IMR-90 (cell line): ENCODE measurements around the gene ZNF121. TPM values are rescaled to one million over a fixed set of nuclear protein-coding genes. Genes with fewer than 3 reads are reported as not detected.

Experiments used
- ATAC-seq: fragments of 200-7000 bp; cut with Tn5 transposase; 2 replicates; pipeline ENCODE4 v1.9.1; 2020; ENCODE audit warnings: low read depth, mild to moderate bottlenecking, moderate library complexity
- BruUV-seq: library from RNA; stranded (reverse); fragments of 400-500 nt; replicated peaks from 2 replicates; lab custom pipeline; 2021; lab: Mats Ljungman, UMichigan
- CTCF ChIA-PET: fragments of 300-600 bp; formaldehyde crosslinking; extraction: SDS; loops from one replicate; lab custom pipeline; 2021; ENCODE audit warnings: antibody characterized with exemption; lab: Yijun Ruan, JAX
- POLR2A ChIA-PET: fragments of 300-600 bp; sonication (Branson Sonifier 250); formaldehyde crosslinking; loops from one replicate; lab custom pipeline; 2022; ENCODE audit warnings: antibody characterized with exemption; ENCODE audit not compliant: unreplicated experiment; lab: Charles Lee
- DNase-seq: peaks from one replicate; pipeline ENCODE4 v3.0.0; 2013
- H2AFZ ChIP-seq: replicated peaks from 2 replicates; pipeline ENCODE3; 2013; ENCODE audit warnings: low read length, mild to moderate bottlenecking; ENCODE audit not compliant: poor library complexity
- H2AK5ac ChIP-seq: 2 replicates; pipeline ENCODE4 v1.6.1; 2013; ENCODE audit warnings: low read depth, low read length, inconsistent platforms
- H2AK9ac ChIP-seq: replicated peaks from 2 replicates; pipeline ENCODE3; 2013; ENCODE audit warnings: mild to moderate bottlenecking, low read depth, low read length, moderate library complexity; ENCODE audit not compliant: poor library complexity
- H2BK120ac ChIP-seq: 2 replicates; pipeline ENCODE4 v1.6.1; 2013; ENCODE audit warnings: low read depth, low read length, inconsistent platforms
- H2BK15ac ChIP-seq: 3 replicates; pipeline ENCODE4 v1.6.1; 2013; ENCODE audit warnings: low read depth, low read length, inconsistent platforms
- H2BK20ac ChIP-seq: 2 replicates; pipeline ENCODE4 v1.6.1; 2013; ENCODE audit warnings: low read depth, mild to moderate bottlenecking, inconsistent platforms, low read length, moderate library complexity
- H2BK5ac ChIP-seq: 2 replicates; pipeline ENCODE4 v1.6.1; 2013; ENCODE audit warnings: mild to moderate bottlenecking, low read depth, low read length, inconsistent platforms; ENCODE audit not compliant: poor library complexity, severe bottlenecking
- H3K14ac ChIP-seq: replicated peaks from 2 replicates; pipeline ENCODE4 v1.6.1; 2013; ENCODE audit warnings: low read depth, low read length, inconsistent platforms
- H3K18ac ChIP-seq: 2 replicates; pipeline ENCODE4 v1.6.1; 2013; ENCODE audit warnings: low read depth, low read length, control low read depth
- H3K23ac ChIP-seq: 2 replicates; pipeline ENCODE4 v1.6.1; 2013; ENCODE audit warnings: low read depth, low read length, inconsistent platforms
- H3K27ac ChIP-seq: 2 replicates; pipeline ENCODE4 v1.5.1; 2013; ENCODE audit warnings: mild to moderate bottlenecking, control low read depth, low read length; ENCODE audit not compliant: insufficient read depth
- H3K27me3 ChIP-seq: 2 replicates; pipeline ENCODE4 v1.6.1; 2013; ENCODE audit warnings: low read length; ENCODE audit not compliant: control insufficient read depth, insufficient read depth
- H3K36me3 ChIP-seq: 2 replicates; pipeline ENCODE4 v1.6.1; 2013; ENCODE audit warnings: low read length, mixed read lengths; ENCODE audit not compliant: control insufficient read depth, insufficient read depth
- H3K4ac ChIP-seq: 2 replicates; pipeline ENCODE4 v1.6.1; 2013; ENCODE audit warnings: low read depth, low read length, inconsistent platforms
- H3K4me1 ChIP-seq: 2 replicates; pipeline ENCODE4 v1.6.1; 2013; ENCODE audit warnings: low read length, mixed read lengths; ENCODE audit not compliant: control insufficient read depth, insufficient read depth
- H3K4me2 ChIP-seq: 2 replicates; pipeline ENCODE4 v1.6.1; 2013; ENCODE audit warnings: low read depth, mild to moderate bottlenecking, control low read depth, low read length, moderate library complexity
- H3K4me3 ChIP-seq: 2 replicates; pipeline ENCODE4 v1.5.1; 2013; ENCODE audit warnings: low read depth, mild to moderate bottlenecking, control low read depth, low read length, moderate library complexity; ENCODE audit not compliant: insufficient read depth
- H3K56ac ChIP-seq: 2 replicates; pipeline ENCODE4 v1.6.1; 2013; ENCODE audit warnings: low read length, inconsistent platforms; ENCODE audit not compliant: insufficient read depth; ENCODE audit errors: extremely low read depth
- H3K79me1 ChIP-seq, 2 experiments: 2 replicates each; pipeline ENCODE4 v1.6.1; 2013; ENCODE audit warnings: low read length in 2 of 2, inconsistent platforms in 1 of 2, low read depth in 1 of 2
- H3K9ac ChIP-seq: 2 replicates; pipeline ENCODE4 v1.6.1; 2013; ENCODE audit warnings: low read depth, low read length, control low read depth
- H3K9me1 ChIP-seq: 2 replicates; pipeline ENCODE4 v1.6.1; 2013; ENCODE audit warnings: low read length, inconsistent platforms; ENCODE audit not compliant: insufficient read depth
- H3K9me3 ChIP-seq: 2 replicates; pipeline ENCODE4 v1.6.1; 2013; ENCODE audit warnings: low read length; ENCODE audit not compliant: control insufficient read depth, insufficient read depth
- H4K20me1 ChIP-seq: 2 replicates; pipeline ENCODE4 v1.6.1; 2013; ENCODE audit warnings: low read length, inconsistent platforms; ENCODE audit not compliant: insufficient read depth
- H4K5ac ChIP-seq: 2 replicates; pipeline ENCODE4 v1.6.1; 2013; ENCODE audit warnings: mild to moderate bottlenecking, low read depth, low read length, control low read depth
- H4K8ac ChIP-seq, 2 experiments: 2 replicates each; pipeline ENCODE4 v1.6.1; 2013; ENCODE audit warnings: low read depth in 2 of 2, low read length in 2 of 2, control low read depth in 1 of 2, inconsistent platforms in 1 of 2
- H4K91ac ChIP-seq: 2 replicates; pipeline ENCODE4 v1.6.1; 2013; ENCODE audit warnings: low read depth, low read length, inconsistent platforms; ENCODE audit not compliant: insufficient read depth
- CEBPB ChIP-seq: IDR thresholded peaks from 2 replicates; pipeline ENCODE4 v1.6.1; 2012; ENCODE audit warnings: low read depth, low read length, improper control_type of control experiment
- RAD21 ChIP-seq: IDR thresholded peaks from 2 replicates; pipeline ENCODE4 v1.6.1; 2012; ENCODE audit warnings: low read length, improper control_type of control experiment
- WGBS, 2 experiments: methylation state at CpG; one replicate each; pipeline versions ENCODE4 v1.1.5 to v1.1.7; 2013; ENCODE audit warnings: missing lambda C conversion rate in 2 of 2; ENCODE audit not compliant: insufficient read length in 1 of 2; ENCODE audit errors: extremely low coverage in 2 of 2; 5-methylcytosine and 5-hydroxymethylcytosine counted together
- dilution Hi-C: fragments of 300-500 bp; cut with HindIII; formaldehyde crosslinking; loops from one replicate; pipeline ENCODE4 v1.14.3; 2018; ENCODE audit warnings: low sequenced_read_pairs; ENCODE audit not compliant: unreplicated experiment
- in situ Hi-C: fragments of 300-500 bp; cut with MboI; formaldehyde crosslinking; loops from 3 replicates; pipeline ENCODE4 v1.14.3; 2019; ENCODE audit warnings: low sequenced_read_pairs, inconsistent platforms, mixed read lengths
- intact Hi-C: fragments of 100-400 bp; cut with micrococcal nuclease; formaldehyde crosslinking; loops from 2 replicates; pipeline ENCODE4 v1.10.0; 2022
- polyA plus RNA-seq, 3 experiments: library from polyadenylated mRNA; depleted of rRNA; stranded (reverse); fragments of >200 nt; gene quantifications; 2 replicates each; pipeline ENCODE4 v1.2.3, GENCODE V29; 2012; ENCODE audit warnings: low replicate concordance in 1 of 3
- total RNA-seq: library from RNA; depleted of rRNA; stranded (reverse); fragments of >200 nt; gene quantifications from 2 replicates; pipeline ENCODE4 v1.2.3, GENCODE V29; 2012
- TF ChIP-seq, protein P1 (sequence below): conservative IDR thresholded peaks from 2 replicates; pipeline ENCODE4 v1.5.1; 2012; ENCODE audit warnings: mild to moderate bottlenecking, low read depth, low read length, improper control_type of control experiment
- TF ChIP-seq, protein P2 (sequence below): fragments of 150-350 bp; IDR thresholded peaks from 2 replicates; pipeline ENCODE4 v1.6.1; 2016; ENCODE audit warnings: low read depth, mild to moderate bottlenecking, low read length, moderate library complexity, borderline replicate concordance

ZNF121 gene
- total and polyA plus RNA-seq, 2 of the 4 experiments (the other 2 are of a cell fraction) = 3.1 to 62.9 TPM

GRCh38 chr19:9531933-9532332 is 52.4 kb downstream of the ZNF121 start:
- ChIA-PET CTCF (no interaction called here), POLR2A (no interaction called here)
- H2BK20ac ChIP-seq = no peak overlapping the region
- H3K56ac ChIP-seq = no peak overlapping the region
- H4K5ac ChIP-seq = no peak overlapping the region
- H3K27ac ChIP-seq = no peak overlapping the region
- peaks cover 79% of the 10 kb centered on the region for H3K9me3 ChIP-seq
- H3K27me3 ChIP-seq = no peaks in the 10 kb centered on the region
- BruUV-seq = no TSS peak
- no CpG with 5 or more reads among the region's 4 CpGs for WGBS, 2 experiments
- TF ChIP-seq, protein P1, sequence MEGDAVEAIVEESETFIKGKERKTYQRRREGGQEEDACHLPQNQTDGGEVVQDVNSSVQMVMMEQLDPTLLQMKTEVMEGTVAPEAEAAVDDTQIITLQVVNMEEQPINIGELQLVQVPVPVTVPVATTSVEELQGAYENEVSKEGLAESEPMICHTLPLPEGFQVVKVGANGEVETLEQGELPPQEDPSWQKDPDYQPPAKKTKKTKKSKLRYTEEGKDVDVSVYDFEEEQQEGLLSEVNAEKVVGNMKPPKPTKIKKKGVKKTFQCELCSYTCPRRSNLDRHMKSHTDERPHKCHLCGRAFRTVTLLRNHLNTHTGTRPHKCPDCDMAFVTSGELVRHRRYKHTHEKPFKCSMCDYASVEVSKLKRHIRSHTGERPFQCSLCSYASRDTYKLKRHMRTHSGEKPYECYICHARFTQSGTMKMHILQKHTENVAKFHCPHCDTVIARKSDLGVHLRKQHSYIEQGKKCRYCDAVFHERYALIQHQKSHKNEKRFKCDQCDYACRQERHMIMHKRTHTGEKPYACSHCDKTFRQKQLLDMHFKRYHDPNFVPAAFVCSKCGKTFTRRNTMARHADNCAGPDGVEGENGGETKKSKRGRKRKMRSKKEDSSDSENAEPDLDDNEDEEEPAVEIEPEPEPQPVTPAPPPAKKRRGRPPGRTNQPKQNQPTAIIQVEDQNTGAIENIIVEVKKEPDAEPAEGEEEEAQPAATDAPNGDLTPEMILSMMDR = no peak
- no peak for TF ChIP-seq RAD21
- no peak for TF ChIP-seq CEBPB
- TF ChIP-seq, protein P2, sequence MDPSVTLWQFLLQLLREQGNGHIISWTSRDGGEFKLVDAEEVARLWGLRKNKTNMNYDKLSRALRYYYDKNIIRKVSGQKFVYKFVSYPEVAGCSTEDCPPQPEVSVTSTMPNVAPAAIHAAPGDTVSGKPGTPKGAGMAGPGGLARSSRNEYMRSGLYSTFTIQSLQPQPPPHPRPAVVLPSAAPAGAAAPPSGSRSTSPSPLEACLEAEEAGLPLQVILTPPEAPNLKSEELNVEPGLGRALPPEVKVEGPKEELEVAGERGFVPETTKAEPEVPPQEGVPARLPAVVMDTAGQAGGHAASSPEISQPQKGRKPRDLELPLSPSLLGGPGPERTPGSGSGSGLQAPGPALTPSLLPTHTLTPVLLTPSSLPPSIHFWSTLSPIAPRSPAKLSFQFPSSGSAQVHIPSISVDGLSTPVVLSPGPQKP = no peak
- dilution Hi-C loops = no loop called here
- H2BK15ac ChIP-seq = no peak overlapping the region
- no peak overlapping the region for H4K8ac ChIP-seq
- H3K18ac ChIP-seq = no peak overlapping the region
- no peaks in the 10 kb centered on the region for H3K9me1 ChIP-seq
- intact Hi-C loops = no loop called here
- no peaks in the 10 kb centered on the region for H4K20me1 ChIP-seq
- in situ Hi-C loops = no loop called here
- peaks cover 87% of the 10 kb centered on the region for H3K36me3 ChIP-seq
- H3K4me3 ChIP-seq = no peak overlapping the region
- peak; percentile 45 for DNase-seq
- no peak for ATAC-seq
- no peak overlapping the region for H3K9ac ChIP-seq
- no peak overlapping the region for H4K91ac ChIP-seq
- no peak overlapping the region for H3K23ac ChIP-seq
- H3K79me1 ChIP-seq = peaks cover 8 to 23% of the 10 kb centered on the region in 2 experiments; a peak in 3 of 4 replicates
- H2BK5ac ChIP-seq = no peak overlapping the region
- H2BK120ac ChIP-seq = no peak overlapping the region
- no peak overlapping the region for H2AK5ac ChIP-seq
- H3K4me2 ChIP-seq = no peak overlapping the region
- no peak overlapping the region for H3K14ac ChIP-seq
- no peak overlapping the region for H2AFZ ChIP-seq
- no peak overlapping the region for H2AK9ac ChIP-seq
- H3K4me1 ChIP-seq = no peaks in the 10 kb centered on the region
- H3K4ac ChIP-seq = no peak overlapping the region
